Hematopoietic multipotent progenitor cell treated with erythropoietin and hydrocortisone succinate and interleukin-3 and kit ligand, for 6 days (in vitro differentiated cells): ENCODE measurements around the gene SMCP.

Experiments
- DNase-seq: peaks from one replicate; pipeline ENCODE4 v3.0.0-alpha.2; 2015

Gene SMCP

GRCh38 chr1:152886758-152887409 is 8.8 kb downstream of the SMCP start:
- DNase-seq, result no peak

DNA sequence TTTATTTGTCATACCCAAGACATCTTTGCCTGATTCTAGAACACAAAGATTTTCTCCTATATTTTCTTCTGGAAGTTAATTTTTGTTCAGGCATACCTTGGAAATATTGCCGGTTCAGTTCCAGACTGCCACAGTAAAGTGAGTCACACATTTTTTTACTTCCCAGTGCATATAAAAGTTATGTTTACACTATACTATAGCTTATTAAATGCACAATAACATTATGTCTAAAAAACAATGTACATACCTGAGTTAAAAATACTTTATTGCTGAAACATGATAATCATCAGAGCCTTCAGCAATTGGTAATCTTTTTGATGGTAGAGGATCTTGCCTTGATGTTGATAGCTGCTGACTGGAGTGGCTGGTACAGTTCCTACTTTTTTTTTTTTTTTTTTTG is 10.0 kb downstream of the SMCP start:
- no peak for DNase-seq

DNA sequence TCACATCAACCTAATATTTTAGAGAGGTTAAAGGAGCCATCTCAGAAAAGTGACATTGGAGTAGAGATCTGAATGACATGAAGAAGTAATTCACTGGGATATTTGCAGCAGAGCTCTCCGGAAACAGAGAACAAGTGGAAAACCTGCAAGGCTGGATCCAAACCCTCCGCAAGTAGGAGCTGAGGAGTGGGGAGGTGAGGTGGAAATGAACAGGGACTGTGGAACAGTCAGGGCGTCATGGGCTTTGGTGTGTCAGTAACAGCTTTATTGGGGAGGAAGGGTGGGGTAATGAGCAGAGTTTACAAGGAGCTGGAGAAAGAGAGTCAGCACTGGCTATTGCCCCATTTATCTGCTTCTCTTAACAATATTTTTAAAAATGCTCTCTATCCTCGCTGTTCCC is 20.9 kb downstream of the SMCP start:
- no peak for DNase-seq

GRCh38 chr1:152899883-152900282 is 21.8 kb downstream of the SMCP start:
- DNase-seq, result no peak

GRCh38 chr1:152901631-152902030 is 23.5 kb downstream of the SMCP start:
- DNase-seq, result no peak

DNA sequence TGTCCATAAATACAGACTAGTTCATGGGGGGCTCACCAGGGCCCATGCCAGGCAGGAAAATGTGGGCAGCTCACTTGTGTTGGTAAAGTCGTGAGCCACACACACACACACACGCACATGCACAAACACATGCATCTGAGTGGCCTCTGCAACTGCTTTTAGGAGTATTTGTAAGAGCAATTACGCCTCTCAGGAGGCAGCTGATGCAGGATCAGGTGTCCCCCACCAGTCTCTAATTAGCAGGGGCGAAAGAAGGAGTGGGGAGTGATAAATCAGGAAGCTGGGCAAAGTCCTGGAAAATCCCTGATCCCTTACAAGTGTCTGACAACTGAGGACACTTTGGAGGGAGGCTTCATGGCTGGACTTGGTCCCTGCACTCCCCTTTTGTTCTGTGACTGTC is 24.5 kb downstream of the SMCP start:
- no peak for DNase-seq

DNA sequence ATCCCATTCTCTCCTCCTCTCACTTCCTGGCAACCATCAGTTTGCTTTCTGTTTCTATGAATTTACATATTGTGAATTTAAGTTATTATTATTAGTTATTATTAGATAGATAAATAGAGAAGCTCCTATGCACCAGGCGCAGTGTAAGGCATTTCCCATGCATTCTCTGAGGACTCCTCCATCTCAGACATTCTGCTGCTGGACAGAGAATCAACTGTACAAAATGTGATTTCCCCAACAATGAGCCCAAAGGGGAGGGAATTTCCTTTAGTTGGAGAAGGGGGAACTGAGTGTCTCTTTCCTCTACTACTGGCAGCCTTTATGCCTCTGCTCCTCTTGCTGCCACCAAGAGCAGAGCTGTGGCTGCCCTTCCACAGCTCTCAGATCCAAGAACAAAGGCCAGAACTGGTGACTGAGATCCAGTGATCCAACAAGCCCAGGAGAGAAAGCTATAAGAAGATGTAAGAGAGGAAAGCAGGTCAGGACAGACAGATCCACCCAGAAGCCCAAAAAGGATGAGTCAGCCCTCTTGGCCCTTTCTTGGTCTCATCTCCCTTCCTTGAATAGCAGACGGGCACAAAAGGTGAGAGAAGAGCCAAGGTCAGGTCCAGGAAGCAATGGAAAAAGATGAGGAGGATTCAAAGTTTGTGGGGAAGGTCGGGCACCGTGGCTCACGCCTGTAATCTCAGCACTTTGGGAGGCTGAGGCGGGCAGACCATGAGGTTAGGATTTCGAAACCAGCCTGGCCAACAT is 26.7 kb downstream of the SMCP start:
- no peak for DNase-seq

GRCh38 chr1:152906023-152906565 is 28.0 kb downstream of the SMCP start:
- DNase-seq, result peak; percentile 2

DNA sequence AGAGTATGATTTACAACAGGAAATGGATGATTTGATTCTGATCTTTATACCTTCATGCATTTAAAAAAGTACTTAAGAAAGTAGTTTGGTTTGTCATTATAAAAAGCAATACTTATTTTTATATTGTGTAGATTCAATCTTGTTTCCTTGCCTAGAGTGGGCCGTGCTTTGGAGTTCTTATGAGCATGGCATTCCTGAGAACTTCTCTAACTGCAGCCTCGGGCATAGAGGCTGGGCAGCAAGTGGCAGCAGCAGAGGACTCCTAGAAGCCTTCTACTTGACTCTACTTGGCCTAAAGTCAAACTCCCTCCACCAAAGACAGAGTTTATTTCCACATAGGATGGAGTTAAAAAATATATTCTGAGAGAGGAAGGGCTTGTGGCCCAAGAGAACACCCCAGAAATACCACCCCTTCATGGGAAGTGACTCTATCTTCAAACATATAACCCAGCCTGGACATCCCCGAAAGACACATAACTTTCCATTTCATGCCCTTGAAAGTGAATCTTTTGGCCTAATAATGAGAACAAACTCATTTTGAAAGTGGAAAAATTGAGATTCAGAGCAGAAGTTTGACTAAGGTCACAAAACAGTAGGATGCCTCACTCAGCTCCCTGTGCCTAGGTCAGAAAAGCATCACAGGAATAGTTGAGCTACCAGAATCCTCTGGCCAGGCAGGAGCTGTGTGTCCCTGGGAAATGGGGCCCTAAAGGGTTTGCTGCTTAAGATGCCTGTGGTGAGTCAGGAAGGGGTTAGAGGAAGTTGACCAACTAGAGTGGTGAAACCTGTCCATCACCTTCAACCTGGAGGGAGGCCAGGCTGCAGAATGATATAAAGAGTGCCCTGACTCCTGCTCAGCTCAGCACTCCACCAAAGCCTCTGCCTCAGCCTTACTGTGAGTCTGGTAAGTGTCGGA is 29.8 kb downstream of the SMCP start, which contains the start of gene IVL:
IVL (plus strand) TSS at position 861 of the 916 bp plus-strand sequence. CDS start 1,252 bp downstream, outside the sequence.
- no peak for DNase-seq

- DNase-seq, result no peak
Observed at GRCh38 chr1:152909206-152909605, 31.1 kb downstream of the SMCP start.

- no peak for DNase-seq
Observed at GRCh38 chr1:152912471-152912870, 34.3 kb downstream of the SMCP start.

- DNase-seq, result no peak
Observed at GRCh38 chr1:152912900-152913299, 34.8 kb downstream of the SMCP start.

- peak; percentile 61 for DNase-seq
Observed at GRCh38 chr1:152917794-152918193, 39.7 kb downstream of the SMCP start.

DNA sequence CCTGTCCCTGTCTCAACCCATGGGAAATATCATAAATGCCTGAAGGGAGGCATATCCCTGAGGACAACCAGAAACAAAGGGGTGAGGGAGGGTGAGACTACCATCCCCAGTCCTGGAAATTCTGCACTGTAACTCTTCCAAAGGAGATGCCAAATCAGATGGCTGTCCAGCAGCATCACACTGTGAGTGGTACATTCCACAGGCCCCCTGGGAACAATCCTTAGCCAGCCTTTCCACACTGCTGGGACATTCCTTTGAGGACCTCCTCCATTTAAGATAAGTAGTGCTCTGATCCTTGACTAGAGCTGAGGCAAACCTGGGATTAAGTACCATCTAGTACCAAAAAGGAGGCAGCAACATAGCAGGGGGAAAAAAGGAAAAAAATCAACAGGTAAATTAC is 40.9 kb downstream of the SMCP start:
- DNase-seq, result no peak

DNA sequence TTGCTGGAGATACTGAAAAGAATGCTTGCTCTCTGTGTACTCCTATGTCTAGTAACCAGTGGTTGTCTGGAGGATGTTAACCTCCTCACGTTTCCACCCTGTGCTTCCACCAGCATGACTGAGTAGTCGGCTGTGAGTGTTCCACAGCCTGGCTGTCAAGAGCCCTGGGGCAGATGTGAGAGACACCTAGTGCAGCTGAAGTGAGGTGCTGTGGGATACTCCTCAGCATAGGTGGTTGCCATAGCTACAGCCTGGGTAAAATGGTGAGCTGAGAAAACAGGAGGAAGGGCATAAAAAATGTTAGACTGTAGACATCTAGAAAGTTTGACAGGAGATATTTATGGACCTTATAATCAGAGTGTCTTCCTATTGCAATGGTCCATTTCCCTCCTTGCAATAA is 46.1 kb downstream of the SMCP start:
- DNase-seq, result no peak

GRCh38 chr1:152926091-152926490 is 48.0 kb downstream of the SMCP start:
- peak; percentile 13 for DNase-seq

GRCh38 chr1:152928671-152929070 is 50.5 kb downstream of the SMCP start:
- DNase-seq, result no peak

DNA sequence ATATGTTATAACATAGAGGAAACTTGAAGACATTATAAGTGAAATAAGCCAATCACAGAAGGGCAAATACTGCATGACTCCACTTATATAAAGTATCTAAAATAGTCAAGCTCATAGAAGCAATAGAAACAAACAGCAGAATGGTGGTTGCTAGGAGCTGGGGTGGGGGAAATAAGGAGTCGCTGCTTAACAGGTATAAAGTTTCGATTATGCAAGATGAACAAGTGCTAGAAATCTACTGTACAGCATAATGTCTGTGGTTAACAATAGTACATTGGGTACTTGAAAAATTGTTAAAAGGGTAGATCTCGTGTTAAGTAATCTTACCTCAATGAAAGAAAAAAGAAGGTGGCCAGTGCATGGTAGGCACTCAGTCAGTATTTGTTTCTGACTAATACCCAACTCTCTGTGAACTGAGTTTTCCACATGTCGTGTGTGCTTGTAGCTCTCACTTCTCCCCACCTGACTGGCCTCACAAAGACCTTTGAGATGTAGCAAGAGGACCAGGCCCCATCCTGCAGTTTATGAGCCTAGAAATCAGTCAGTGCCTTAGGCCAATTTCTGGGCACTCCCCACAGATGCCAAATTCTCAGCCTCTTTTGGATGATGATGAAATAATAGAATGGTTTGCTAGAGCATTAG is 54.2 kb downstream of the SMCP start:
- no peak for DNase-seq

- DNase-seq, result no peak
Observed at GRCh38 chr1:152933196-152933595, 55.1 kb downstream of the SMCP start.
